Naive thymus-derived CD4-positive, alpha-beta T cell (primary cell): Measurements from ENCODE around the gene HS2ST1. TPM values are rescaled to one million over a fixed set of nuclear protein-coding genes. Genes with fewer than 3 reads are reported as not detected.

Experiments used
- ATAC-seq: fragments of 150-1000 bp; cut with Tn5 transposase; 2 replicates; pipeline ENCODE4 v1.10.0; 2021; ENCODE audit warnings: mild to moderate bottlenecking, moderate library complexity
- CTCF ChIA-PET: fragments of 350-600 bp; sonication (Branson Sonifier 250); formaldehyde crosslinking; loops from one replicate; lab custom pipeline; 2021; ENCODE audit warnings: antibody characterized with exemption; lab: Charles Lee
- POLR2A ChIA-PET: fragments of 350-600 bp; sonication (Branson Sonifier 250); formaldehyde crosslinking; loops from one replicate; lab custom pipeline; 2021; ENCODE audit warnings: antibody characterized with exemption, inconsistent platforms; lab: Charles Lee
- DNase-seq, 9 donors: peaks; one replicate each; pipeline versions ENCODE4 v3.0.0 to v3.0.0-alpha.2; 2020 to 2022; ENCODE audit warnings: mixed read lengths in 1 of 9
- H3K27ac ChIP-seq: one replicate; pipeline ENCODE4 v1.7.0; 2013; ENCODE audit warnings: mild to moderate bottlenecking, low read depth, low read length, moderate library complexity
- H3K27me3 ChIP-seq, 2 donors: one replicate each; pipeline ENCODE4 v1.7.0; 2013; ENCODE audit warnings: low read length in 2 of 2, mild to moderate bottlenecking in 2 of 2, moderate library complexity in 2 of 2; ENCODE audit not compliant: control insufficient read depth in 2 of 2, insufficient read depth in 2 of 2
- H3K36me3 ChIP-seq, 3 experiments: 1 replicate in 2 of 3; 2 replicates in 1 of 3; pipeline ENCODE4 v1.7.0; 2013; ENCODE audit warnings: low read length in 3 of 3, mild to moderate bottlenecking in 3 of 3, moderate library complexity in 1 of 3; ENCODE audit not compliant: insufficient read depth in 3 of 3, control insufficient read depth in 2 of 3
- H3K4me1 ChIP-seq, 2 donors: one replicate each; pipeline ENCODE4 v1.7.0; 2013; ENCODE audit warnings: low read length in 2 of 2, mild to moderate bottlenecking in 2 of 2, moderate library complexity in 1 of 2; ENCODE audit not compliant: control insufficient read depth in 2 of 2, insufficient read depth in 2 of 2
- H3K4me3 ChIP-seq: 2 replicates; pipeline ENCODE4 v1.7.0; 2013; ENCODE audit warnings: mild to moderate bottlenecking, low read length
- H3K9me3 ChIP-seq, 3 experiments: 1 replicate in 2 of 3; 2 replicates in 1 of 3; pipeline ENCODE4 v1.7.0; 2013; ENCODE audit warnings: low read length in 3 of 3; ENCODE audit not compliant: control insufficient read depth in 2 of 3
- H3K27ac Mint-ChIP-seq, 9 donors: one replicate each; pipeline ENCODE4 v1.8.0; 2020 to 2022; ENCODE audit warnings: mixed read lengths in 9 of 9, mild to moderate bottlenecking in 8 of 9, moderate library complexity in 5 of 9, inconsistent platforms in 2 of 9
- H3K27me3 Mint-ChIP-seq, 5 donors: one replicate each; pipeline ENCODE4 v1.8.0; 2021 to 2022; ENCODE audit warnings: mixed read lengths in 5 of 5, mild to moderate bottlenecking in 1 of 5
- H3K36me3 Mint-ChIP-seq, 5 donors: one replicate each; pipeline ENCODE4 v1.8.0; 2020 to 2022; ENCODE audit warnings: mixed read lengths in 5 of 5, mild to moderate bottlenecking in 3 of 5, inconsistent platforms in 1 of 5
- H3K4me1 Mint-ChIP-seq, 7 donors: one replicate each; pipeline ENCODE4 v1.8.0; 2020 to 2022; ENCODE audit warnings: mixed read lengths in 7 of 7, mild to moderate bottlenecking in 3 of 7, inconsistent platforms in 1 of 7
- H3K4me3 Mint-ChIP-seq, 10 donors: one replicate each; pipeline ENCODE4 v1.8.0; 2020 to 2022; ENCODE audit warnings: mild to moderate bottlenecking in 10 of 10, mixed read lengths in 10 of 10, moderate library complexity in 6 of 10, inconsistent platforms in 2 of 10
- H3K9me3 Mint-ChIP-seq, 11 donors: one replicate each; pipeline ENCODE4 v1.8.0; 2020 to 2022; ENCODE audit warnings: mixed read lengths in 11 of 11, mild to moderate bottlenecking in 4 of 11, inconsistent platforms in 1 of 11, moderate library complexity in 1 of 11
- intact Hi-C, 2 donors: fragments of 100-400 bp; cut with micrococcal nuclease; formaldehyde crosslinking; loops; one replicate each; pipeline ENCODE4 v1.15.1; 2023
- polyA plus RNA-seq, 2 donors: library from polyadenylated mRNA; unstranded; fragments of 300-500 nt; fragmentation: Illumina TruSeq; gene quantifications; one replicate each; pipeline ENCODE4 v1.2.3, GENCODE V29; 2021
- total RNA-seq, 6 experiments: library from RNA in 5 of 6; stranded (reverse) in 5 of 6; gene quantifications; 1 replicate in 5 of 6; 2 replicates in 1 of 6; pipeline ENCODE4 v1.2.3 and lab custom pipeline; 2021 to 2026

The HS2ST1 gene
- total and polyA plus RNA-seq, 7 experiments from 2014 or later, result 7.1 to 18.3 (median 10.2) TPM

- Histone ChIP-seq H3K4me3 (no peak overlapping the region), H3K36me3 (no peaks in the 10 kb centered on the region), H3K27ac (no peak overlapping the region), H3K27me3 (no peaks in the 10 kb centered on the region), H3K4me1 (peaks cover 0 to 12% of the 10 kb centered on the region in 2 donors), H3K9me3 (peaks cover 0 to 5% (median 5%) of the 10 kb centered on the region in 3 experiments)
- Mint-ChIP-seq H3K4me1 (peaks cover 13 to 65% (median 48%) of the 10 kb centered on the region in 7 donors), H3K9me3 (peaks cover 0 to 24% (median 8%) of the 10 kb centered on the region in 11 donors), H3K36me3 (peaks cover 4 to 21% (median 17%) of the 10 kb centered on the region in 5 donors), H3K27ac (no peak overlapping the region), H3K27me3 (no peaks in the 10 kb centered on the region), H3K4me3 (no peak overlapping the region)
- POLR2A ChIA-PET, result no interaction called here
- intact Hi-C loops, result no loop called here
- DNase-seq (no peak), ATAC-seq (no peak)
- CTCF ChIA-PET, result no interaction called here
These were observed 14.4 kb downstream of the HS2ST1 start for GRCh38 chr1:86928819-86929218.

- peak overlapping the region in 3 of 10 donors; percentile 5 to 38 (median 7) for H3K4me3 Mint-ChIP-seq
- no peaks in the 10 kb centered on the region for H3K9me3 Mint-ChIP-seq
These were observed 18.6 kb downstream of the HS2ST1 start for GRCh38 chr1:86933051-86933450.

GRCh38 chr1:86933562-86934377, 19.3 kb downstream of the HS2ST1 start:
- Histone ChIP-seq H3K36me3 (no peaks in the 10 kb centered on the region), H3K27me3 (no peaks in the 10 kb centered on the region), H3K4me1 (peaks cover 0 to 10% of the 10 kb centered on the region in 2 donors), H3K9me3 (no peaks in the 10 kb centered on the region), H3K27ac (no peak overlapping the region), H3K4me3 (no peak overlapping the region)
- peak overlapping the region in 5 of 10 donors; percentile 5 to 38 (median 25) for H3K4me3 Mint-ChIP-seq
- peak overlapping the region in 8 of 9 donors; percentile 3 to 82 (median 58) for H3K27ac Mint-ChIP-seq
- ATAC-seq (peak; percentile 59), DNase-seq (peak in 3 of 9 donors; percentile 13 to 26 (median 26))
- H3K9me3 Mint-ChIP-seq, result no peaks in the 10 kb centered on the region
- H3K4me1 Mint-ChIP-seq, result peaks cover 4 to 54% (median 36%) of the 10 kb centered on the region in 7 donors
- intact Hi-C loops, result loop anchor here in 1 of 2 donors (1.0 kb wide), 1 partner anchor 19 kb away; the partner anchor contains the start of genes HS2ST1 and SELENOF
- peaks cover 0 to 4% (median 0%) of the 10 kb centered on the region in 5 donors for H3K36me3 Mint-ChIP-seq
- H3K27me3 Mint-ChIP-seq, result no peaks in the 10 kb centered on the region
- ChIA-PET CTCF (no interaction called here), POLR2A (no interaction called here)

More at GRCh38 chr1:86933051-86933450, 18.6 kb downstream of the HS2ST1 start:
- H3K27ac ChIP-seq, result no peak overlapping the region
- no peak for ATAC-seq
- no peaks in the 10 kb centered on the region for H3K27me3 ChIP-seq
- ChIA-PET CTCF (no interaction called here), POLR2A (no interaction called here)
- no peaks in the 10 kb centered on the region for H3K27me3 Mint-ChIP-seq
- peaks cover 0 to 2% (median 0%) of the 10 kb centered on the region in 5 donors for H3K36me3 Mint-ChIP-seq
- intact Hi-C loops, result no loop called here
- no peak overlapping the region for H3K4me3 ChIP-seq
- peak overlapping the region in 7 of 9 donors; percentile 3 to 82 (median 59) for H3K27ac Mint-ChIP-seq
- H3K4me1 ChIP-seq, result peaks cover 0 to 10% of the 10 kb centered on the region in 2 donors
- no peak for DNase-seq
- no peaks in the 10 kb centered on the region for H3K9me3 ChIP-seq
- peaks cover 4 to 55% (median 33%) of the 10 kb centered on the region in 7 donors for H3K4me1 Mint-ChIP-seq
- no peaks in the 10 kb centered on the region for H3K36me3 ChIP-seq

DNA sequence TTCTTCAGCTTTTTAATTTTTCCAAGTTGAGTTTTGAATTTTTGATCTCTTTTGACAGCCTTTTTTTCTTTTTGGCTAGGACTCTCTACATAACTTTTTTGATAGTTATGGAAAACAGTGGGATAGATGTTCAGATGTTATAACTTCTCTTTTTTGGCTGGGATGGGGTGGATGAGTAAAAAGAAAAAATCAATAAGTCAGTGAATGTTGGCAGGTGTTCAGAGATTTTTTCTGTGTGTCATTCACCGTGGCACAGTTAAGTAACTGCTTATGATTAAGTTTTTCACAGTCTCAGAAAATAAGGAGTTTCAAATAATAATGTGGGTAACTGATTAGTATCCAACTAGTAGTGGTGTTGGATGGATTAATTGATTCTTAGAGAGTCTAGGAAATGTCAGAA, 24.0 kb downstream of the HS2ST1 start:
- Mint-ChIP-seq H3K4me3 (no peak overlapping the region), H3K4me1 (peaks cover 3 to 25% (median 13%) of the 10 kb centered on the region in 7 donors), H3K27ac (no peak overlapping the region), H3K36me3 (peaks cover 0 to 4% (median 0%) of the 10 kb centered on the region in 5 donors), H3K27me3 (no peaks in the 10 kb centered on the region), H3K9me3 (no peaks in the 10 kb centered on the region)
- ChIA-PET POLR2A (no interaction called here), CTCF (no interaction called here)
- no peaks in the 10 kb centered on the region for H3K36me3 ChIP-seq
- H3K4me1 ChIP-seq, result peaks cover 0 to 6% of the 10 kb centered on the region in 2 donors
- no peak for ATAC-seq
- H3K4me3 ChIP-seq, result no peak overlapping the region
- H3K27ac ChIP-seq, result no peak overlapping the region
- H3K9me3 ChIP-seq, result no peaks in the 10 kb centered on the region
- no peak for DNase-seq
- intact Hi-C loops, result no loop called here
- H3K27me3 ChIP-seq, result no peaks in the 10 kb centered on the region

- CTCF ChIA-PET, result no interaction called here
- ATAC-seq (no peak), DNase-seq (no peak)
- peaks cover 0 to 4% (median 0%) of the 10 kb centered on the region in 5 donors for H3K36me3 Mint-ChIP-seq
- H3K27me3 Mint-ChIP-seq, result no peaks in the 10 kb centered on the region
- no peak overlapping the region for H3K27ac ChIP-seq
- no peak overlapping the region for H3K4me3 Mint-ChIP-seq
- no peak overlapping the region for H3K4me3 ChIP-seq
- intact Hi-C loops, result no loop called here
- POLR2A ChIA-PET, result no interaction called here
- no peaks in the 10 kb centered on the region for H3K27me3 ChIP-seq
- H3K4me1 Mint-ChIP-seq, result peaks cover 0 to 21% (median 9%) of the 10 kb centered on the region in 7 donors
- no peak overlapping the region for H3K27ac Mint-ChIP-seq
- H3K9me3 Mint-ChIP-seq, result no peaks in the 10 kb centered on the region
- no peaks in the 10 kb centered on the region for H3K36me3 ChIP-seq
- H3K9me3 ChIP-seq, result no peaks in the 10 kb centered on the region
- H3K4me1 ChIP-seq, result peaks cover 0 to 2% of the 10 kb centered on the region in 2 donors
These were observed 24.4 kb downstream of the HS2ST1 start for GRCh38 chr1:86938855-86939254.

DNA sequence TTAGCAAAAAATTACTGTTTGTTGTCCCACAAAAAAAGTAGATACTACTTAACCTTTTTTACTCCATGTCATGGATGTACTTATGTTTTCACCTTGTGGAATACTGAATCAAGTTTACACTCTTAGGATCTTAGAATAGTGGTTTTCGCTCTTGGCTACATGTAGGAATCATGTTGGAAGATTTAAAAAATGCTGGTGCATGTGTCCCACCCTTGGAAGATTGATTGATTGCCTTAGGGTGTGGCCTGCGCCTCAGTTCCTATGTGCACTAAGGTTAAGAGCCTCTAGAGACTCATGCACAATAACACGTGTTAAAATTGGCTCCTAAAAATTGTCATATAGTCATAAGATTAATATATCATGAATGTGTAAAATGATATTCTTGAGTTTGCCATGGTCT, 25.0 kb downstream of the HS2ST1 start:
- Mint-ChIP-seq H3K4me3 (no peak overlapping the region), H3K36me3 (peaks cover 0 to 4% (median 0%) of the 10 kb centered on the region in 5 donors), H3K9me3 (no peaks in the 10 kb centered on the region), H3K27ac (peak overlapping the region in 1 of 9 donors; percentile 56), H3K27me3 (no peaks in the 10 kb centered on the region), H3K4me1 (peaks cover 0 to 16% (median 5%) of the 10 kb centered on the region in 7 donors)
- POLR2A ChIA-PET, result no interaction called here
- DNase-seq, result no peak
- ATAC-seq, result no peak
- Histone ChIP-seq H3K9me3 (no peaks in the 10 kb centered on the region), H3K4me1 (no peaks in the 10 kb centered on the region), H3K36me3 (no peaks in the 10 kb centered on the region), H3K27me3 (no peaks in the 10 kb centered on the region), H3K4me3 (no peak overlapping the region), H3K27ac (no peak overlapping the region)
- intact Hi-C loops, result no loop called here
- CTCF ChIA-PET, result interaction anchor here (0.5 kb wide), 1 partner anchor 223 kb away, joined by 3 read pairs; no protein-coding TSS in a partner anchor
